Caco-2 (cell line): ENCODE results near the gene VOPP1. TPM values are rescaled to one million over a fixed set of nuclear protein-coding genes. Genes with fewer than 3 reads are reported as not detected.
"Not testable (repeated sequence)": the region's sequence is repeated elsewhere in the genome, so short reads cannot be mapped to it uniquely, and the experiment has no call there.

Source experiments
- BruUV-seq: library from RNA; stranded (reverse); fragments of 400-500 nt; replicated peaks from 2 replicates; lab custom pipeline; 2021; lab: Mats Ljungman, UMichigan
- CTCF ChIA-PET: fragments of 300-600 bp; sonication (Branson Sonifier 250); formaldehyde crosslinking; loops from one replicate; lab custom pipeline; 2022; ENCODE audit warnings: antibody characterized with exemption; lab: Charles Lee
- POLR2A ChIA-PET: fragments of 300-600 bp; sonication (Branson Sonifier 250); formaldehyde crosslinking; loops from one replicate; lab custom pipeline; 2022; ENCODE audit warnings: antibody characterized with exemption; lab: Charles Lee
- DNase-seq, 2 experiments: peaks; one replicate each; pipeline versions ENCODE4 v3.0.0 to v3.0.0-alpha.2; 2020 to 2022
- H3K27me3 ChIP-seq: replicated peaks from 2 replicates; pipeline ENCODE4 v1.6.0; 2011; ENCODE audit warnings: low read length; ENCODE audit not compliant: control insufficient read depth, insufficient read depth
- H3K36me3 ChIP-seq: 2 replicates; pipeline ENCODE4 v1.5.1; 2011; ENCODE audit warnings: low read length; ENCODE audit not compliant: control insufficient read depth, insufficient read depth
- H3K4me1 ChIP-seq: fragments of 250-450 bp; sonication (Bioruptor Pico); 2 replicates; pipeline ENCODE4 v1.5.1; 2020; ENCODE audit warnings: mild to moderate bottlenecking
- H3K4me3 ChIP-seq: 2 replicates; pipeline ENCODE4 v1.5.1; 2011; ENCODE audit warnings: low read depth, mild to moderate bottlenecking, control low read depth, low read length
- H3K9me3 ChIP-seq: fragments of 250-450 bp; sonication (Bioruptor Pico); 2 replicates; pipeline ENCODE4 v1.5.1; 2020; ENCODE audit warnings: mild to moderate bottlenecking, moderate library complexity
- H3K27ac Mint-ChIP-seq: one replicate; pipeline ENCODE4 v1.8.0; 2022; ENCODE audit warnings: mixed read lengths; ENCODE audit not compliant: unreplicated experiment
- H3K27me3 Mint-ChIP-seq: one replicate; pipeline ENCODE4 v1.8.0; 2022; ENCODE audit warnings: mixed read lengths; ENCODE audit not compliant: insufficient read depth, unreplicated experiment
- H3K36me3 Mint-ChIP-seq: one replicate; pipeline ENCODE4 v1.8.0; 2022; ENCODE audit warnings: mild to moderate bottlenecking, mixed read lengths; ENCODE audit not compliant: insufficient read depth, unreplicated experiment
- H3K4me1 Mint-ChIP-seq: one replicate; pipeline ENCODE4 v1.8.0; 2022; ENCODE audit warnings: low read depth, mixed read lengths; ENCODE audit not compliant: unreplicated experiment
- H3K4me3 Mint-ChIP-seq: one replicate; pipeline ENCODE4 v1.8.0; 2022; ENCODE audit warnings: mild to moderate bottlenecking, moderate library complexity, mixed read lengths; ENCODE audit not compliant: unreplicated experiment
- H3K9me3 Mint-ChIP-seq: one replicate; pipeline ENCODE4 v1.8.0; 2022; ENCODE audit warnings: mixed read lengths; ENCODE audit not compliant: unreplicated experiment
- CTCF ChIP-seq, 2 experiments: fragments of 200-600 bp in 1 of 2; IDR thresholded peaks; 1 replicate in 1 of 2; 2 replicates in 1 of 2; pipeline versions ENCODE4 v1.5.1 to v1.8.0; 2011 to 2022; ENCODE audit warnings: antibody characterized with exemption in 1 of 2, control low read depth in 1 of 2, inconsistent platforms in 1 of 2, low read depth in 1 of 2, low read length in 1 of 2, mild to moderate bottlenecking in 1 of 2, moderate library complexity in 1 of 2; ENCODE audit not compliant: insufficient read depth in 1 of 2, severe bottlenecking in 1 of 2, unreplicated experiment in 1 of 2
- intact Hi-C: fragments of 100-400 bp; cut with micrococcal nuclease; formaldehyde crosslinking; loops from one replicate; pipeline ENCODE4 v1.10.0; 2022; ENCODE audit not compliant: unreplicated experiment
- total RNA-seq: library from RNA; stranded (reverse); gene quantifications from 2 replicates; pipeline ENCODE4 v1.2.3, GENCODE V29; 2022

The VOPP1 gene
- total RNA-seq, 1 experiment from 2014 or later = 46.8 TPM

GRCh38 chr7:55588379-55588699 is 16.0 kb upstream of the VOPP1 start:
- no peak for DNase-seq
- no peaks in the 10 kb centered on the region for H3K36me3 Mint-ChIP-seq
- Histone ChIP-seq H3K36me3 (no peaks in the 10 kb centered on the region), H3K4me3 (no peak overlapping the region), H3K27me3 (no peaks in the 10 kb centered on the region; the same call in 1 of the 2 replicates), H3K9me3 (no peaks in the 10 kb centered on the region), H3K4me1 (no peaks in the 10 kb centered on the region)
- ChIA-PET POLR2A (no interaction called here), CTCF (interaction anchor here (0.9 kb wide), 1 partner anchor 10 kb away, joined by 4 read pairs; no protein-coding TSS in a partner anchor)
- H3K27ac Mint-ChIP-seq = no peak overlapping the region
- TF ChIP-seq CTCF (IDR thresholded peaks at IDR 0.05; ENCODE audit: insufficient read depth in 1 of 2, low read depth in 1 of 2, low read length in 1 of 2, severe bottlenecking in 1 of 2, unreplicated experiment in 1 of 2) = no peak
- H3K27me3 Mint-ChIP-seq = peaks cover 17% of the 10 kb centered on the region
- no peak overlapping the region for H3K4me3 Mint-ChIP-seq
- intact Hi-C loops = no loop called here
- no peaks in the 10 kb centered on the region for H3K4me1 Mint-ChIP-seq
- no TSS peak for BruUV-seq
- H3K9me3 Mint-ChIP-seq = no peaks in the 10 kb centered on the region

GRCh38 chr7:55587687-55588378 is 15.5 kb upstream of the VOPP1 start:
- intact Hi-C loops = no loop called here
- no peaks in the 10 kb centered on the region for H3K36me3 Mint-ChIP-seq
- no peaks in the 10 kb centered on the region for H3K9me3 ChIP-seq
- H3K4me3 ChIP-seq = no peak overlapping the region
- ChIA-PET POLR2A (no interaction called here), CTCF (interaction anchor here (0.9 kb wide), 1 partner anchor 10 kb away, joined by 4 read pairs; no protein-coding TSS in a partner anchor)
- H3K36me3 ChIP-seq = no peaks in the 10 kb centered on the region
- H3K27ac Mint-ChIP-seq = no peak overlapping the region
- H3K4me3 Mint-ChIP-seq = no peak overlapping the region
- H3K4me1 ChIP-seq = no peaks in the 10 kb centered on the region
- no peak for DNase-seq
- H3K27me3 Mint-ChIP-seq = peaks cover 17% of the 10 kb centered on the region
- TF ChIP-seq CTCF (IDR thresholded peaks at IDR 0.05; ENCODE audit: insufficient read depth in 1 of 2, low read depth in 1 of 2, low read length in 1 of 2, severe bottlenecking in 1 of 2, unreplicated experiment in 1 of 2) = no peak
- BruUV-seq = no TSS peak
- H3K9me3 Mint-ChIP-seq = no peaks in the 10 kb centered on the region
- H3K27me3 ChIP-seq = no peaks in the 10 kb centered on the region; the same call in 1 of the 2 replicates
- H3K4me1 Mint-ChIP-seq = no peaks in the 10 kb centered on the region

- intact Hi-C loops, POLR2A ChIA-PET, H3K36me3 Mint-ChIP-seq, CTCF ChIA-PET, H3K4me3 Mint-ChIP-seq, H3K4me1 Mint-ChIP-seq, H3K4me3 ChIP-seq, H3K27me3 ChIP-seq, H3K36me3 ChIP-seq, H3K4me1 ChIP-seq, BruUV-seq, H3K9me3 Mint-ChIP-seq, DNase-seq, H3K9me3 ChIP-seq, H3K27ac Mint-ChIP-seq: not testable (repeated sequence)
- H3K27me3 Mint-ChIP-seq = peaks cover 16% of the 10 kb centered on the region
Measured at GRCh38 chr7:55582656-55583055, 10.4 kb upstream of the VOPP1 start.
